Mucosa of rectum (tissue), 2 donors: ENCODE measurements around the gene TOP2B.

Experiments
- H3K27ac ChIP-seq, 2 donors: one replicate each; pipeline ENCODE4 v1.7.0; 2013; ENCODE audit warnings: inconsistent platforms in 2 of 2, low read depth in 2 of 2, low read length in 2 of 2
- H3K27me3 ChIP-seq, 2 donors: one replicate each; pipeline ENCODE4 v1.7.0; 2013; ENCODE audit warnings: low read length in 2 of 2; ENCODE audit not compliant: control insufficient read depth in 2 of 2, insufficient read depth in 2 of 2
- H3K36me3 ChIP-seq, 2 donors: one replicate each; pipeline ENCODE4 v1.7.0; 2013; ENCODE audit warnings: low read length in 2 of 2; ENCODE audit not compliant: control insufficient read depth in 2 of 2, insufficient read depth in 2 of 2
- H3K4me1 ChIP-seq, 2 donors: one replicate each; pipeline ENCODE4 v1.7.0; 2013; ENCODE audit warnings: low read length in 2 of 2, mild to moderate bottlenecking in 1 of 2; ENCODE audit not compliant: control insufficient read depth in 2 of 2, insufficient read depth in 2 of 2
- H3K4me3 ChIP-seq, 2 donors: one replicate each; pipeline ENCODE4 v1.7.0; 2013; ENCODE audit warnings: low read length in 2 of 2
- H3K9ac ChIP-seq, 2 donors: one replicate each; pipeline ENCODE4 v1.7.0; 2013; ENCODE audit warnings: low read length in 2 of 2, low read depth in 1 of 2, mild to moderate bottlenecking in 1 of 2
- H3K9me3 ChIP-seq, 2 donors: one replicate each; pipeline ENCODE4 v1.7.0; 2013; ENCODE audit warnings: low read length in 2 of 2; ENCODE audit not compliant: control insufficient read depth in 2 of 2
- donor health status: healthy.
- donor health status: Normal muscosa, but diverticular disease.

Gene TOP2B

DNA sequence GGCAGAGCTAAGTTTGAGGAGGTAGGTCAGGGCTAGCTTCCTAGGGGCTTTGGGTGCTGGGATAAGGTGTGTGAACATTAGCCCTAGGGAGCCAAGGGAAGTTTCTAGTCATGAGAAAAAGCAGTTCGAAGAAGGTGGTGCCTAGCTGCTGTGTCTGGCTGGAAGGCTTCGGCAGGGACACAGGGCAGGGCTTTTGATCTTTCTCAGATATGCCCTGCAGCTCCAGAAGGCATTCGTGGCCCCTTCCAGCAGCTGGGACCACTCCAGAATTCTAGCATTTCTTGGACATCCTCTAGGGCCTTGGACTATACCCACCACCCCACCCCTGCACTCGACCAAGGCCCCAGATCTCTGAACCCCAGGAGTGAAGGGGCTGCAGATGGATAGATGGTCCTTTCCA lies 88.6 kb downstream of the TOP2B start:
- H3K27ac ChIP-seq = no peak overlapping the region
- no peaks in the 10 kb centered on the region for H3K36me3 ChIP-seq
- H3K9me3 ChIP-seq = no peaks in the 10 kb centered on the region
- H3K27me3 ChIP-seq = no peaks in the 10 kb centered on the region
- no peak overlapping the region for H3K9ac ChIP-seq
- H3K4me3 ChIP-seq = no peak overlapping the region
- H3K4me1 ChIP-seq = no peaks in the 10 kb centered on the region

DNA sequence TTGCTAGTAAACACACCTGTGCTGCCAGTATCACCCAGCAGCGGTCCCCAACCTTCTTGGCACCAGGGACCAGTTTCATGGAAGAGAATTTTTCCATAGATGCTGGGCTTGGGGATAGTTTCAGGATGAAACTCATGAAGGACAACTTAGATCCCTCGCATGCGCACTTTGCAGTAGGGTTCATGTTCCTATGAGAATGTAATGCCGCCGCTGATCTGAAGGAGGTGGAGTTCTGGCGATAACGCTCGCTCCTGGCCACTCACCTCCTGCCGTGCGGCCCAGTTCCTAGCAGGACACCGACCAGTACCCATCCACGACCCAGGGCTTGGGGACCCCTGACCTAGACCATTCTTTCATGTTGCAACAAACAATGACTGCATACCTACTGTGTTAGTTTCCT lies 89.7 kb downstream of the TOP2B start:
- H3K4me1 ChIP-seq = no peaks in the 10 kb centered on the region
- no peak overlapping the region for H3K4me3 ChIP-seq
- no peak overlapping the region for H3K27ac ChIP-seq
- H3K36me3 ChIP-seq = no peaks in the 10 kb centered on the region
- no peak overlapping the region for H3K9ac ChIP-seq
- no peaks in the 10 kb centered on the region for H3K9me3 ChIP-seq
- no peaks in the 10 kb centered on the region for H3K27me3 ChIP-seq

DNA sequence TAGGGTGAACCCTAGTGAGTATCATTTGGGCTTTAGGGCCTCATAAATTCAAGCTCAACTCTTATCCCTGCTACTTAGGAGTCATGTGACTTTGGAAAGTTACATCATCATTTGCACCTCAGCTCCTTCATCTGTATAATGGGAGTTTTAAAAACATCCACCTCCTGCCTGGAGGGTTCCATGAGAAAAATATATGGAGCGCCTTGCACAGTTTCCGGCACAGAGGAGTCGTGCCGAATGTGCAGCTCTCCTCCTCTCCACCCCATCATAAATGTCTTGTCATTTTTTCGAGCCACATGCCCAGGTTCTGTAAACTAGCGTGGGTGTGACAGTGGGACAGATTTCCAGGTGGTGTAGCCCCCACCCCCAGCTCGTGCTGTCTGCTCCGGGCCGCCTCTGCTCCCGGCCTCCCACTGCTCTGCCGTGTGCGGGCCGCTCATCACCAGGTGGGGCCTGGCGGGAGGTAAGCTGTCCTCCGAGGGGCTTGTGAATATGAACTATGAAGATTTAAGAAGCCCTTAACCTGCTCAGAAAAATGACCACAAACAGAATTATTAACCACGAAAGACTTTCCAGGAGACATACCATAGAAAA lies 90.4 kb downstream of the TOP2B start:
- Histone ChIP-seq H3K27ac (no peak overlapping the region), H3K4me3 (no peak overlapping the region), H3K27me3 (no peaks in the 10 kb centered on the region), H3K4me1 (no peaks in the 10 kb centered on the region), H3K9me3 (no peaks in the 10 kb centered on the region), H3K36me3 (no peaks in the 10 kb centered on the region), H3K9ac (no peak overlapping the region)

DNA sequence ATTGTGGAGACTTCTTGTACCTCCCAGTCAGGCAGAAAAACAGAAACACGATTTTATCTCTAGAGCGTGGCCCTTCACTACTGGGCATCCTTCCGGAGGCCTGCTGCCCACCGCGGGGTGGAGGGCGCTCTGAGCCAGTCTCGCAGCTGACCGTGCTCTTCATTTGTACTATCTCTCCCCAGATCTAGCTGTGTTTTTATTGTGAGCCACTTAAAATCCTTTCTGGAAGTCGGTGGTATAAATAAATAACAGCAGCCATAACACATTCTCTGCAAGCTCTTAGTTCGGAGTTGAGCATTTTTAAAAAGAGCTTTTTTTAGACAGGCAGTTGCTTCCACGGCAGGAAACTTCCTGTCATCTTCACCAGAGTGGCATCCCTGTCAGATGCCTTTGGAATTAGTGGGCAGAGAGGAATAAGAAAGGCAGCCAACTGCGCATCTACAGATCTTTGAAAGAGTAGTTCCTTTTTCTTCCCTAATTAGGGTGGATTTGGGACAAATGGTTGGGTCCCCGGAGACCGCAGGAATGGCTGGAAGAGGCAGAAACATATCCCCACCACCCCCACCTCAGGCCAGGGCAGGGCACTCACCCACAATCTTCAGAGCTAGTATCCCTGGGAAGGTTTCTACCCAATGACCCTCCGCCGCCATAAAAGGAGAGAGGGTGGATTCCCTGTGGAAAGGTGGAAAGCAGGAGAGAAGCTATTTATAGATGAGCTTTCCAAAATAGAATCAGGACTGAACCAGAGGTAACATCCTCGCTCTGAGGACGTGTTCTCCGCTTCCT lies 91.1 kb downstream of the TOP2B start:
- Histone ChIP-seq H3K27me3 (no peaks in the 10 kb centered on the region), H3K4me3 (no peak overlapping the region), H3K4me1 (no peaks in the 10 kb centered on the region), H3K9ac (no peak overlapping the region), H3K36me3 (no peaks in the 10 kb centered on the region), H3K9me3 (no peaks in the 10 kb centered on the region), H3K27ac (no peak overlapping the region)

DNA sequence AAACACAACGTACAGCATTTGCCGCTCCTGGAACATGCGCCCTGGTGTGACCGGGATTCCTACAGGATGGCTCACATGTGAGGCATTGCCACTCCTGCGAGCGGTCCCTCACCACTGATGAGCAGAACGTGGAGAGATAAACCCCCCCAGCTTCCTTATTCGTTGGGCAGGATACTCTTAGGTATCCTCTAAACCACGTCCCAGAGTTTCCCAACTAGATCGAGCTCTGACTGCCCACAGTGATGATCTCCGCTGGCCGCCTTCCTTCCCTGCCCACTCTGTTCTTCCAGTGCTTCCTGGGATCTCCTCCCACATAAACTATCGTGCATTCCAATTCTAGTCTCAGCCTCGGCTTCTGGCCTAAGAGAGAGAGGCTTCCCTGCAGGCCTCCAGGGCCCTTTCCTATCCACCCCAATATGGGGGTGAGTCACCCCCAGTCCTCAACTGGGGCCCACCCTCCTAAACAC lies 91.8 kb downstream of the TOP2B start:
- H3K4me3 ChIP-seq = no peak overlapping the region
- H3K9ac ChIP-seq = no peak overlapping the region
- no peaks in the 10 kb centered on the region for H3K27me3 ChIP-seq
- H3K9me3 ChIP-seq = no peaks in the 10 kb centered on the region
- H3K27ac ChIP-seq = no peak overlapping the region
- H3K4me1 ChIP-seq = no peaks in the 10 kb centered on the region
- no peaks in the 10 kb centered on the region for H3K36me3 ChIP-seq

DNA sequence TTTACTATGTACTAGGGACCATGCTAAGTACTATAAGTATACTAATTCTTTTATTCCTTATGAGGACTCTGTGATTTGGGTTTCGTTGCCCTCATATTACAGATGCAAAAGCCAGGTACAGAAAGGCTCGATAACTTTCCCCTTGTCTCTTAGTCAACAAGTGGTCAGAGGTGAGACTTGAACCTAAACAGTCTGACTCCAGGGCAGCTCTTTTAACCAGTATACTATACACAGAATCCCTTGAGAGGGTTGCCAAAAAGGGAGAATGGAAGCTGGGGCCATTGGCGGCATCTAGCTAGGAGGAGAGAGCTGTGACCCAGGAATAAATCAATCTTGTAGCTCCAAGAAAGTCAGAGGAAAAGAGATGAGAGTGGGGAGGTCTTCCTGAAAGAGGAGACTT lies 92.4 kb downstream of the TOP2B start:
- no peak overlapping the region for H3K4me3 ChIP-seq
- H3K27ac ChIP-seq = no peak overlapping the region
- no peaks in the 10 kb centered on the region for H3K36me3 ChIP-seq
- no peaks in the 10 kb centered on the region for H3K9me3 ChIP-seq
- no peak overlapping the region for H3K9ac ChIP-seq
- no peaks in the 10 kb centered on the region for H3K27me3 ChIP-seq
- no peaks in the 10 kb centered on the region for H3K4me1 ChIP-seq

DNA sequence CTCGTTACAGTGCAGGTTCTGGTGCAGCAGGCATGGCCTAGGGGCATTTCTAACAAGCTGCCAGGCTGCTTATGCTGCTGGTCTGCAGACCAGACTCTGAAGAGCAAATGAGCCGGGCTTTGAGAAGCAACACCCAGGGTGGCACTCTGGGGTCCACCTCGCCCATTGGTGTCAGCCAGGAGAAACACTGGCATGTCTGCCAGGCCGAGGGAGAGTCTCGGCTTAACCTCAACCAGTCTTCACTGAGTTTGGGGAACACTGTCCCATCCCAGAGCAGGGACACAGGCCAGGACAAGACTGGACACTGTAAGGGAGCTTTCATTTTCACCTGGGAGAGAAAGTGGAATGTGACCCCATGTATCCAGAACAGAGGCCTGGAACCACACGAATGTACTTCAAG lies 93.4 kb downstream of the TOP2B start:
- Histone ChIP-seq H3K9ac (no peak overlapping the region), H3K4me3 (no peak overlapping the region), H3K36me3 (no peaks in the 10 kb centered on the region), H3K9me3 (no peaks in the 10 kb centered on the region), H3K4me1 (no peaks in the 10 kb centered on the region), H3K27ac (no peak overlapping the region), H3K27me3 (no peaks in the 10 kb centered on the region)

DNA sequence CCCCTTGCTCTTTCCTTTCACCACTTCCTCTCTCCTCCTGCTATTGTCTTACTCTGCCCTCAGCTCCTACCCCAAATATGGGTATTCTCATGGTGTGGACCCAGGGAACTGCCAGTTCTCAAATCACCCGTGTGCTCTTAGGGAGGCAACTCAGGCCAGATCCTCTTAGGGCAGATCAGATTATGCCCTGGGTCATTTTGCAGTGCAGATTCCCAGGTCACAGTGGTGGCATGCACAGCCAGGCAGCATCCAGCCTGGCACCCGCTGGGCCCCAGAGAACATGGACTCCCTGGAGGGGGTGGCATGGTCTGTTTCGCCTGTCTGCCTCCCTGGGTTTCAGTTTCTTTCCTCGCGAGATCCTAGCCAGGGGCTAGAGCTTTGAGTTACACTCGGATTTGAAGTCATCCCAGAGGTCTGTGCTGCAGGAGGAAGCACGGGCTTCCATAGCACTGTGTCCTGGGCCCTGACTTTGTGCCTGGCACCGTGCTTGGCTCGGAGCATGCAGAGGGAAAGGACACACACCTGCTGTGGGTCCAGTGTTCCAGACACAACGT lies 96.1 kb downstream of the TOP2B start:
- H3K4me1 ChIP-seq = no peaks in the 10 kb centered on the region
- H3K36me3 ChIP-seq = no peaks in the 10 kb centered on the region
- no peaks in the 10 kb centered on the region for H3K9me3 ChIP-seq
- H3K27ac ChIP-seq = no peak overlapping the region
- H3K27me3 ChIP-seq = no peaks in the 10 kb centered on the region
- no peak overlapping the region for H3K4me3 ChIP-seq
- no peak overlapping the region for H3K9ac ChIP-seq

DNA sequence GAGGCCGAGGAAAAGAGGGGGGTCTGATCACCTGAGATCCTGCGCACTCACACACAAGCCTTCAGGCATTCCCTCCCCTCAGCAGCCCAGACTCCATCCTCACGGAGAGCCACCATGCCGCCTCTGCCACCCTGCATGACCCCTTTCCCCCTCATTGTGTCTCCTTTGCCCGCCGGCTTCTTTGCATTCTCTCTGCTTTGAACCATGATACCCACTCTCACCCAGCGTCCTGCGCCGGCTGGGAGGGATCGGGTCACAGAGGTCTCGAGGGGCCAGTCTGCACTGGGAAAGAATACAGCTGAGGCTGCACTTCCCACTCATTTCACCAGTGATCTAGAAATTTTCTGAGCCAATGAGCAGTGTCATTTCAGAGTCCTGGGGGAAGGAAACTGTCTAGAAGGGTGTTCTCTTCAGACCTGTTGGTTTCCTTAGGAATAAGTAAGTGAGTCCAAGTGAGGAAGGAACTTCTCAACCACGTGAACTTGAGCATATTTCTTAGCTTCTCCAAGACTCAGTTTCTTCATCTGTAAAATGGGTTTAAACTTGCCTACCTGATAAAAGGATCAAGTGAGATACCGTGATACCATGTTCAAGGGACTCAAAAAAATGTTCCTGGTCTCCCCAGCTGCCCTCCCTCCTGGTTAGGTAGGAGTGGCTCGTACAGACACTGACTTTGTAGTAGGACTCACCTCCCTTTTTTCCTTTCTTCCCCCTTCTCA lies 96.7 kb downstream of the TOP2B start:
- no peaks in the 10 kb centered on the region for H3K9me3 ChIP-seq
- H3K4me1 ChIP-seq = no peaks in the 10 kb centered on the region
- no peaks in the 10 kb centered on the region for H3K27me3 ChIP-seq
- H3K4me3 ChIP-seq = no peak overlapping the region
- H3K9ac ChIP-seq = no peak overlapping the region
- H3K27ac ChIP-seq = no peak overlapping the region
- no peaks in the 10 kb centered on the region for H3K36me3 ChIP-seq

DNA sequence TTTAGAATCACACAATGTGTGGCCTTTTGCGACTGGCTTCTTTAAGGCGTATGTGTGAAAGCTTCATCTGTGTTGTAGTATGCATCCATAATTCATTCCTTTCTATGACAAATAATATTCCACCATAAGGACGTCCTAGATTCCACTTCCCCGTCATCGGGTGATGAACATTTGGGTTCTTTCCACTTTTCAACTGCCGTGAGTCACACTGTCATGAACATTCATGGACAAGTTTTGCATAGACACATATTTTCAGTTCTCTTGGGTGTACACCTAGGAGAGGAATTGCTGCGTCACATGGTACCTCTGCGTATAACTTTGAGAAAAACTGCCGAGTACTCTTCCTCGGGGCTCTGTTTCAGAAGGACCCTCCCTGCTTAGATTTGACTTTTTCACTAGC lies 97.3 kb downstream of the TOP2B start:
- Histone ChIP-seq H3K9me3 (no peaks in the 10 kb centered on the region), H3K4me3 (no peak overlapping the region), H3K9ac (no peak overlapping the region), H3K36me3 (no peaks in the 10 kb centered on the region), H3K27me3 (no peaks in the 10 kb centered on the region), H3K4me1 (no peaks in the 10 kb centered on the region), H3K27ac (no peak overlapping the region)
